Caco-2 (cell line): ENCODE data around the gene KBTBD13. TPM values are rescaled to one million over a fixed set of nuclear protein-coding genes. Genes with fewer than 3 reads are reported as not detected.

Source experiments
- BruUV-seq: library from RNA; stranded (reverse); fragments of 400-500 nt; replicated peaks from 2 replicates; lab custom pipeline; 2021; lab: Mats Ljungman, UMichigan
- CTCF ChIA-PET: fragments of 300-600 bp; sonication (Branson Sonifier 250); formaldehyde crosslinking; loops from one replicate; lab custom pipeline; 2022; ENCODE audit warnings: antibody characterized with exemption; lab: Charles Lee
- POLR2A ChIA-PET: fragments of 300-600 bp; sonication (Branson Sonifier 250); formaldehyde crosslinking; loops from one replicate; lab custom pipeline; 2022; ENCODE audit warnings: antibody characterized with exemption; lab: Charles Lee
- DNase-seq, 2 experiments: peaks; one replicate each; pipeline versions ENCODE4 v3.0.0 to v3.0.0-alpha.2; 2020 to 2022
- H3K27me3 ChIP-seq: replicated peaks from 2 replicates; pipeline ENCODE4 v1.6.0; 2011; ENCODE audit warnings: low read length; ENCODE audit not compliant: control insufficient read depth, insufficient read depth
- H3K36me3 ChIP-seq: 2 replicates; pipeline ENCODE4 v1.5.1; 2011; ENCODE audit warnings: low read length; ENCODE audit not compliant: control insufficient read depth, insufficient read depth
- H3K4me1 ChIP-seq: fragments of 250-450 bp; sonication (Bioruptor Pico); 2 replicates; pipeline ENCODE4 v1.5.1; 2020; ENCODE audit warnings: mild to moderate bottlenecking
- H3K4me3 ChIP-seq: 2 replicates; pipeline ENCODE4 v1.5.1; 2011; ENCODE audit warnings: low read depth, mild to moderate bottlenecking, control low read depth, low read length
- H3K9me3 ChIP-seq: fragments of 250-450 bp; sonication (Bioruptor Pico); 2 replicates; pipeline ENCODE4 v1.5.1; 2020; ENCODE audit warnings: mild to moderate bottlenecking, moderate library complexity
- H3K27ac Mint-ChIP-seq: one replicate; pipeline ENCODE4 v1.8.0; 2022; ENCODE audit warnings: mixed read lengths; ENCODE audit not compliant: unreplicated experiment
- H3K27me3 Mint-ChIP-seq: one replicate; pipeline ENCODE4 v1.8.0; 2022; ENCODE audit warnings: mixed read lengths; ENCODE audit not compliant: insufficient read depth, unreplicated experiment
- H3K36me3 Mint-ChIP-seq: one replicate; pipeline ENCODE4 v1.8.0; 2022; ENCODE audit warnings: mild to moderate bottlenecking, mixed read lengths; ENCODE audit not compliant: insufficient read depth, unreplicated experiment
- H3K4me1 Mint-ChIP-seq: one replicate; pipeline ENCODE4 v1.8.0; 2022; ENCODE audit warnings: low read depth, mixed read lengths; ENCODE audit not compliant: unreplicated experiment
- H3K4me3 Mint-ChIP-seq: one replicate; pipeline ENCODE4 v1.8.0; 2022; ENCODE audit warnings: mild to moderate bottlenecking, moderate library complexity, mixed read lengths; ENCODE audit not compliant: unreplicated experiment
- H3K9me3 Mint-ChIP-seq: one replicate; pipeline ENCODE4 v1.8.0; 2022; ENCODE audit warnings: mixed read lengths; ENCODE audit not compliant: unreplicated experiment
- intact Hi-C: fragments of 100-400 bp; cut with micrococcal nuclease; formaldehyde crosslinking; loops from one replicate; pipeline ENCODE4 v1.10.0; 2022; ENCODE audit not compliant: unreplicated experiment
- total RNA-seq: library from RNA; stranded (reverse); gene quantifications from 2 replicates; pipeline ENCODE4 v1.2.3, GENCODE V29; 2022
- TF ChIP-seq, protein P1 (sequence below), 2 experiments: fragments of 200-600 bp in 1 of 2; IDR thresholded peaks; 1 replicate in 1 of 2; 2 replicates in 1 of 2; pipeline versions ENCODE4 v1.5.1 to v1.8.0; 2011 to 2022; ENCODE audit warnings: antibody characterized with exemption in 1 of 2, control low read depth in 1 of 2, inconsistent platforms in 1 of 2, low read depth in 1 of 2, low read length in 1 of 2, mild to moderate bottlenecking in 1 of 2, moderate library complexity in 1 of 2; ENCODE audit not compliant: insufficient read depth in 1 of 2, severe bottlenecking in 1 of 2, unreplicated experiment in 1 of 2

KBTBD13 gene
- total RNA-seq, 1 experiment from 2014 or later: not detected

DNA sequence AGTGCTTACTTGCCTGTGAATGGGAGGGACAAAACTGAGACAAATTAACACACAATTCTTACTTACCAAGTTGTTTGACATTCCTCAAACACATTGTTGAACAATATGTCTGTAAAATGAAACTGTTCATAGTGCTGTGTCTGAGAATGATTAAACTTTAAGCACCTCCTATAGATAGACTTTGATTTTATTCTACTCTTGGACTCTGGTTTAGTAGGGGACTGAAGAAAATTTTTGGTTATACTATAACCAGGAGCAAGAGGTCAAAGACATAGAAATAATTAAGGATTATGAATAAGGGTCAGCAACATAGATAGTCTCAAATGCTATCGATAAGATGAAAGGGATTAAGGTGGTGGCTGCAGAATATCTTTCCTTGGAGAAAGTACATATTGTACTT is 39.2 kb upstream of the KBTBD13 start:
- CTCF ChIA-PET: no interaction called here
- TF ChIP-seq, protein P1, sequence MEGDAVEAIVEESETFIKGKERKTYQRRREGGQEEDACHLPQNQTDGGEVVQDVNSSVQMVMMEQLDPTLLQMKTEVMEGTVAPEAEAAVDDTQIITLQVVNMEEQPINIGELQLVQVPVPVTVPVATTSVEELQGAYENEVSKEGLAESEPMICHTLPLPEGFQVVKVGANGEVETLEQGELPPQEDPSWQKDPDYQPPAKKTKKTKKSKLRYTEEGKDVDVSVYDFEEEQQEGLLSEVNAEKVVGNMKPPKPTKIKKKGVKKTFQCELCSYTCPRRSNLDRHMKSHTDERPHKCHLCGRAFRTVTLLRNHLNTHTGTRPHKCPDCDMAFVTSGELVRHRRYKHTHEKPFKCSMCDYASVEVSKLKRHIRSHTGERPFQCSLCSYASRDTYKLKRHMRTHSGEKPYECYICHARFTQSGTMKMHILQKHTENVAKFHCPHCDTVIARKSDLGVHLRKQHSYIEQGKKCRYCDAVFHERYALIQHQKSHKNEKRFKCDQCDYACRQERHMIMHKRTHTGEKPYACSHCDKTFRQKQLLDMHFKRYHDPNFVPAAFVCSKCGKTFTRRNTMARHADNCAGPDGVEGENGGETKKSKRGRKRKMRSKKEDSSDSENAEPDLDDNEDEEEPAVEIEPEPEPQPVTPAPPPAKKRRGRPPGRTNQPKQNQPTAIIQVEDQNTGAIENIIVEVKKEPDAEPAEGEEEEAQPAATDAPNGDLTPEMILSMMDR (IDR thresholded peaks at IDR 0.05; ENCODE audit: insufficient read depth in 1 of 2, low read depth in 1 of 2, low read length in 1 of 2, severe bottlenecking in 1 of 2, unreplicated experiment in 1 of 2): no peak
- no peak overlapping the region for H3K4me3 Mint-ChIP-seq
- no peaks in the 10 kb centered on the region for H3K9me3 Mint-ChIP-seq
- H3K27ac Mint-ChIP-seq: no peak overlapping the region
- H3K36me3 Mint-ChIP-seq: no peaks in the 10 kb centered on the region
- no peak for DNase-seq
- H3K4me1 ChIP-seq: peaks cover 47% of the 10 kb centered on the region
- H3K27me3 ChIP-seq: no peaks in the 10 kb centered on the region
- no peaks in the 10 kb centered on the region for H3K36me3 ChIP-seq
- intact Hi-C loops: no loop called here
- H3K9me3 ChIP-seq: no peaks in the 10 kb centered on the region
- POLR2A ChIA-PET: interaction anchor here (0.7 kb wide), 1 partner anchor 64 kb away, joined by 6 read pairs; no protein-coding TSS in a partner anchor
- H3K4me1 Mint-ChIP-seq: peaks cover 6% of the 10 kb centered on the region
- no TSS peak for BruUV-seq
- H3K4me3 ChIP-seq: no peak overlapping the region
- H3K27me3 Mint-ChIP-seq: no peaks in the 10 kb centered on the region

DNA sequence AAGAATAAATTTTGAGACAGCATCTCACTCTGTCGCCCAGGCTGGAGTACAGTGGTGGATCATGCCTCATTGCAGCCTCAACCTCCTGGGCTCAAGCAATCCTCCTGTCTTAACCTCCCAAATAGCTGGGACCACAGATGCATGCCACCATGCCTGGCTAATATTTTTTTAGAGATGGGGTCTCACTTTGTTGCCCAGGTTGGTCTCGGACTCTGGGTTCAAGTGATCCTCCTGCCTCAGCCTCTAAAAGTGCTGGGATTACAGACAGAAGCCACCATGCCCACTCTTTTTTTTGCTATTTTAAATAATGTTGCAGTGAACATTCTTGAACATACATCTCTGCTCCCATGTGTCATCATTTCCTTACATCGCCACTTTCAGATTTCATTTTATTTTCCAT is 38.1 kb upstream of the KBTBD13 start:
- BruUV-seq: no TSS peak
- no peaks in the 10 kb centered on the region for H3K9me3 Mint-ChIP-seq
- POLR2A ChIA-PET: no interaction called here

DNA sequence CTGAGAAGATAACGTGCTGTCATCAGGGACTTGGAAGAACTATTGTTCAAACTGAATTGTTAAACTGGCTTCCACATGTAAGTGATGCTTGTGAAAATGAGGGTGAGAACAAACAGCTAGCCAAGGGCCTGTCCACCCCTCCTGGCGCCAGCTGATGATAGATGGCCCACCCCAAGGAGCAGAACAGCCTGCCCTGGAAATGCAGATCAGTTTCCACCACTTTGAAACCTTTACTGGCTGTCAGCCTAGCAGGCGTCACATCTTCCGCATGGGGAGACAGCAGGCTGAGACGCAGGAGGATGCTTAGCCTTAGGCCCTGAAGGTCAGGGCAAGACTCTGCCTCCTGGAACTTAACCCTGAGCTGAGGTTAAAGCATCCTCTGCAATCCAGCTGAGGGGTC is 37.7 kb upstream of the KBTBD13 start:
- TF ChIP-seq, protein P1 (IDR thresholded peaks at IDR 0.05; ENCODE audit: insufficient read depth in 1 of 2, low read depth in 1 of 2, low read length in 1 of 2, severe bottlenecking in 1 of 2, unreplicated experiment in 1 of 2): no peak
- H3K4me1 ChIP-seq: peaks cover 52% of the 10 kb centered on the region

More for the DNA sequence above, 38.1 kb upstream of the KBTBD13 start:
- peaks cover 52% of the 10 kb centered on the region for H3K4me1 ChIP-seq
- H3K36me3 Mint-ChIP-seq: no peaks in the 10 kb centered on the region
- no peak for DNase-seq
- H3K36me3 ChIP-seq: no peaks in the 10 kb centered on the region
- no peaks in the 10 kb centered on the region for H3K27me3 ChIP-seq
- intact Hi-C loops: no loop called here
- CTCF ChIA-PET: no interaction called here
- no peaks in the 10 kb centered on the region for H3K27me3 Mint-ChIP-seq
- no peak overlapping the region for H3K4me3 Mint-ChIP-seq
- H3K27ac Mint-ChIP-seq: no peak overlapping the region
- H3K4me3 ChIP-seq: no peak overlapping the region
- peaks cover 16% of the 10 kb centered on the region for H3K4me1 Mint-ChIP-seq
- H3K9me3 ChIP-seq: no peaks in the 10 kb centered on the region
- TF ChIP-seq, protein P1 (IDR thresholded peaks at IDR 0.05; ENCODE audit: insufficient read depth in 1 of 2, low read depth in 1 of 2, low read length in 1 of 2, severe bottlenecking in 1 of 2, unreplicated experiment in 1 of 2): no peak

More for the DNA sequence above, 37.7 kb upstream of the KBTBD13 start:
- intact Hi-C loops: no loop called here
- DNase-seq: no peak
- no peaks in the 10 kb centered on the region for H3K9me3 ChIP-seq
- no peak overlapping the region for H3K4me3 ChIP-seq
- peaks cover 20% of the 10 kb centered on the region for H3K4me1 Mint-ChIP-seq
- no peaks in the 10 kb centered on the region for H3K27me3 ChIP-seq
- H3K9me3 Mint-ChIP-seq: no peaks in the 10 kb centered on the region
- no TSS peak for BruUV-seq
- ChIA-PET CTCF (no interaction called here), POLR2A (no interaction called here)
- H3K4me3 Mint-ChIP-seq: no peak overlapping the region
- no peaks in the 10 kb centered on the region for H3K36me3 ChIP-seq
- H3K36me3 Mint-ChIP-seq: no peaks in the 10 kb centered on the region
- H3K27ac Mint-ChIP-seq: no peak overlapping the region
- H3K27me3 Mint-ChIP-seq: no peaks in the 10 kb centered on the region
